Suprapubic skin (tissue), 4 donors: Measurements from ENCODE around the gene PHACTR1. TPM values are rescaled to one million over a fixed set of nuclear protein-coding genes. Genes with fewer than 3 reads are reported as not detected.

Source experiments
- DNase-seq, 2 donors: peaks; one replicate each; pipeline ENCODE4 v3.0.0-alpha.2; 2019; ENCODE audit warnings: low spot score in 2 of 2
- H3K27ac ChIP-seq: fragments of 200-600 bp; sonication (generic); one replicate; pipeline ENCODE4 v1.5.1; 2019
- H3K27me3 ChIP-seq: fragments of 200-600 bp; sonication (generic); one replicate; pipeline ENCODE4 v1.5.1; 2019
- H3K36me3 ChIP-seq: fragments of 200-600 bp; sonication (generic); one replicate; pipeline ENCODE4 v1.5.1; 2019
- H3K4me1 ChIP-seq: fragments of 200-600 bp; sonication (generic); one replicate; pipeline ENCODE4 v1.5.1; 2019
- H3K4me3 ChIP-seq: fragments of 200-600 bp; sonication (generic); one replicate; pipeline ENCODE4 v1.5.1; 2019; ENCODE audit warnings: mild to moderate bottlenecking
- H3K9me3 ChIP-seq: fragments of 200-600 bp; sonication (generic); one replicate; pipeline ENCODE4 v1.5.1; 2019
- CTCF ChIP-seq, 2 donors: fragments of 200-600 bp in 1 of 2; fragments of 450-650 bp in 1 of 2; sonication (generic) in 1 of 2; IDR thresholded peaks; one replicate each; pipeline ENCODE4 v1.5.1; 2016 to 2019; ENCODE audit warnings: antibody characterized with exemption in 2 of 2, mild to moderate bottlenecking in 1 of 2, moderate library complexity in 1 of 2
- EP300 ChIP-seq: sonication (generic); formaldehyde crosslinking; IDR thresholded peaks from one replicate; pipeline ENCODE4 v1.6.1; 2017; ENCODE audit warnings: antibody characterized with exemption
- POLR2A ChIP-seq, 2 donors: fragments of 450-650 bp; IDR thresholded peaks; one replicate each; pipeline ENCODE4 v1.6.1; 2017; ENCODE audit warnings: antibody characterized with exemption in 2 of 2, mild to moderate bottlenecking in 2 of 2, moderate library complexity in 2 of 2
- POLR2AphosphoS5 ChIP-seq, 3 donors: sonication (generic); formaldehyde crosslinking; IDR thresholded peaks; one replicate each; pipeline ENCODE4 v1.6.1; 2017; ENCODE audit warnings: antibody characterized with exemption in 3 of 3
- WGBS: methylation state at CpG from one replicate; pipeline ENCODE4 v1.1.5; 2018; 5-methylcytosine and 5-hydroxymethylcytosine counted together
- total RNA-seq, 4 donors: library from RNA; depleted of rRNA; stranded (reverse); fragments of >200 nt; gene quantifications; one replicate each; pipeline ENCODE4 v1.1.0, GENCODE V29; 2016

PHACTR1 gene
- total RNA-seq, 4 donors from 2014 or later: 4.0 to 8.2 (median 6.4) TPM

- peaks cover 6% of the 10 kb centered on the region for H3K4me1 ChIP-seq
- no peak for DNase-seq
- TF ChIP-seq CTCF (IDR thresholded peaks at IDR 0.05) (no peak), POLR2A (IDR thresholded peaks at IDR 0.05) (no peak), EP300 (no peak), POLR2AphosphoS5 (IDR thresholded peaks at IDR 0.05) (no peak)
- no peaks in the 10 kb centered on the region for H3K9me3 ChIP-seq
- no peak overlapping the region for H3K4me3 ChIP-seq
- H3K36me3 ChIP-seq: no peaks in the 10 kb centered on the region
- H3K27ac ChIP-seq: no peak overlapping the region
- 71% methylated on average over 12 of the region's 12 CpGs for WGBS
- H3K27me3 ChIP-seq: no peaks in the 10 kb centered on the region
Observed at GRCh38 chr6:13068586-13069210, 352.1 kb downstream of the PHACTR1 start.

GRCh38 chr6:13071550-13072345 is 355.2 kb downstream of the PHACTR1 start:
- no peak for TF ChIP-seq POLR2AphosphoS5 (IDR thresholded peaks at IDR 0.05)
- no peak for TF ChIP-seq EP300
- TF ChIP-seq CTCF (IDR thresholded peaks at IDR 0.05): no peak
- no peak for TF ChIP-seq POLR2A (IDR thresholded peaks at IDR 0.05)
- Histone ChIP-seq H3K9me3 (no peaks in the 10 kb centered on the region), H3K4me3 (no peak overlapping the region), H3K27me3 (no peaks in the 10 kb centered on the region), H3K4me1 (peaks cover 13% of the 10 kb centered on the region), H3K36me3 (no peaks in the 10 kb centered on the region), H3K27ac (no peak overlapping the region)
- 43% methylated on average over 6 of the region's 6 CpGs for WGBS
- no peak for DNase-seq

- no peak overlapping the region for H3K4me3 ChIP-seq
- no peaks in the 10 kb centered on the region for H3K9me3 ChIP-seq
- DNase-seq: no peak
- no peaks in the 10 kb centered on the region for H3K36me3 ChIP-seq
- H3K27me3 ChIP-seq: no peaks in the 10 kb centered on the region
- 92% methylated on average over 5 of the region's 5 CpGs for WGBS
- no peak for TF ChIP-seq POLR2A (IDR thresholded peaks at IDR 0.05)
- TF ChIP-seq POLR2AphosphoS5 (IDR thresholded peaks at IDR 0.05): no peak
- TF ChIP-seq CTCF (IDR thresholded peaks at IDR 0.05): no peak
- no peak for TF ChIP-seq EP300
- peaks cover 13% of the 10 kb centered on the region for H3K4me1 ChIP-seq
- no peak overlapping the region for H3K27ac ChIP-seq
Observed at GRCh38 chr6:13072686-13073347, 356.2 kb downstream of the PHACTR1 start.

GRCh38 chr6:13074415-13075140 is 358.0 kb downstream of the PHACTR1 start:
- Histone ChIP-seq H3K4me3 (no peak overlapping the region), H3K9me3 (no peaks in the 10 kb centered on the region), H3K36me3 (no peaks in the 10 kb centered on the region), H3K4me1 (peaks cover 13% of the 10 kb centered on the region), H3K27me3 (no peaks in the 10 kb centered on the region), H3K27ac (no peak overlapping the region)
- WGBS: 93% methylated on average over 3 of the region's 3 CpGs
- no peak for DNase-seq
- TF ChIP-seq EP300 (no peak), POLR2AphosphoS5 (IDR thresholded peaks at IDR 0.05) (no peak), POLR2A (IDR thresholded peaks at IDR 0.05) (no peak), CTCF (IDR thresholded peaks at IDR 0.05) (no peak)
